WERI-Rb-1 (cell line): ENCODE measurements around the gene MRPL11.

ENCODE experiments used
- DNase-seq: peaks from one replicate; pipeline ENCODE4 v3.0.0-alpha.2; 2020
- H3K27ac ChIP-seq: fragments of 250-450 bp; sonication (Bioruptor Pico); 2 replicates; pipeline ENCODE4 v1.5.1; 2020; ENCODE audit warnings: mild to moderate bottlenecking, moderate library complexity
- H3K27me3 ChIP-seq: fragments of 250-450 bp; sonication (Bioruptor Pico); 2 replicates; pipeline ENCODE4 v1.5.1; 2021; ENCODE audit warnings: mild to moderate bottlenecking, low read depth, moderate library complexity; ENCODE audit not compliant: insufficient read depth, severe bottlenecking
- H3K36me3 ChIP-seq: fragments of 250-450 bp; sonication (Bioruptor Pico); 2 replicates; pipeline ENCODE4 v1.5.1; 2020; ENCODE audit warnings: mild to moderate bottlenecking, moderate library complexity
- H3K4me3 ChIP-seq: 2 replicates; pipeline ENCODE4 v1.5.1; 2011; ENCODE audit warnings: low read depth, mild to moderate bottlenecking, control low read depth, low read length
- H3K9me3 ChIP-seq: fragments of 250-450 bp; sonication (Bioruptor Pico); 2 replicates; pipeline ENCODE4 v1.5.1; 2021; ENCODE audit warnings: mild to moderate bottlenecking, moderate library complexity; ENCODE audit not compliant: severe bottlenecking
- TF ChIP-seq, protein P1 (sequence below): IDR thresholded peaks from 2 replicates; pipeline ENCODE4 v1.5.1; 2011; ENCODE audit warnings: low read depth, mild to moderate bottlenecking, control low read depth, inconsistent platforms, low read length

Gene MRPL11

DNA sequence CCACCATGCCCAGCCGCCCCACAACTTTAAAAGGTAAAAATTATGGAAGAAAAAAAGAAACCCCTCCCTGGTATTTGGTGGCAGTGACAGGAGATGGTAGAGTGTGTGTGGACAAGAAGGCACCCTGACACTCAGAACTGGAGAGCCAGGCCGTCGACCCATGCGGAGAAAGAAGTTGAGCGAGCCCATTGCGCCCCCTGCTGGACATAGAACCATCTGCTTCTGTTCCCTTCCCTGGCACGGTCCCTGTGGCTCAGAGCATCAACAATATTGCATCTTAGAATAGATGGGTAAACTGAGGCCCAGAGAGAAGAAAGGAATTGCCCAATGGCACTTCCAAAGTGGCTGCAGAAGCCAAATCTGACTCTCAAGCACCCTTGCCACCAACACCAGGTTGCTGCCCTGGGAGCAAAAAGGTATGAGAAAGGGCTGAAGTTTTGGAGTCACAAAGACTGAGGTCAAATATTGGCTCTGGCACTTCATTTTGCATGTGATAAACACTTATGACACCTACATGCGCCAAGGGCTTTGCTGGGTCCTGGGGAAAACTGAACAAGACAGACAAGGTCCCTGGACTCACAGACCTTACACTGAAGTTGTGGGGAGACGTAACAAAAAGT is 8.6 kb downstream of the MRPL11 start:
- H3K9me3 ChIP-seq: no peaks in the 10 kb centered on the region
- no peak overlapping the region for H3K4me3 ChIP-seq
- H3K36me3 ChIP-seq: peaks cover 10% of the 10 kb centered on the region
- no peak overlapping the region for H3K27ac ChIP-seq
- TF ChIP-seq, protein P1, sequence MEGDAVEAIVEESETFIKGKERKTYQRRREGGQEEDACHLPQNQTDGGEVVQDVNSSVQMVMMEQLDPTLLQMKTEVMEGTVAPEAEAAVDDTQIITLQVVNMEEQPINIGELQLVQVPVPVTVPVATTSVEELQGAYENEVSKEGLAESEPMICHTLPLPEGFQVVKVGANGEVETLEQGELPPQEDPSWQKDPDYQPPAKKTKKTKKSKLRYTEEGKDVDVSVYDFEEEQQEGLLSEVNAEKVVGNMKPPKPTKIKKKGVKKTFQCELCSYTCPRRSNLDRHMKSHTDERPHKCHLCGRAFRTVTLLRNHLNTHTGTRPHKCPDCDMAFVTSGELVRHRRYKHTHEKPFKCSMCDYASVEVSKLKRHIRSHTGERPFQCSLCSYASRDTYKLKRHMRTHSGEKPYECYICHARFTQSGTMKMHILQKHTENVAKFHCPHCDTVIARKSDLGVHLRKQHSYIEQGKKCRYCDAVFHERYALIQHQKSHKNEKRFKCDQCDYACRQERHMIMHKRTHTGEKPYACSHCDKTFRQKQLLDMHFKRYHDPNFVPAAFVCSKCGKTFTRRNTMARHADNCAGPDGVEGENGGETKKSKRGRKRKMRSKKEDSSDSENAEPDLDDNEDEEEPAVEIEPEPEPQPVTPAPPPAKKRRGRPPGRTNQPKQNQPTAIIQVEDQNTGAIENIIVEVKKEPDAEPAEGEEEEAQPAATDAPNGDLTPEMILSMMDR: peak; percentile 92
- DNase-seq: peak; percentile 77
- H3K27me3 ChIP-seq: no peaks in the 10 kb centered on the region

DNA sequence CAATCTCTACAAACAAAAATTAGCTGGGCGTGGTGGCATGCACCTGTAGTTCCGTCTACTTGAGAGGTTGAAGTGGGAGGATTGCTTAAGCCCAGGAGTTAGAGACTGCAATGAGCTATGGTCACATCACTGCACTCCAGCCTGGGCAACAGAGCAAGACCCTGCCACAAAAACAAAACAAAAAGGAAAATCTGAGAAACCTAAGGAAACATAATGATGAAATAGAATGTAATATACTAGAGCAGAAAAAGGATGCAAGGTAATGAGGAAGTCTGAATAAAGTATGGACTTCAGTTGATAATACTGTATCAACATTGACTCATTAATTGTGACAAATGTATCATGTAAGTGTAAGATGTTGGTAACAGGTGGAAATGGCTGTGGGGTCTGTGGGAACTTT is 9.7 kb downstream of the MRPL11 start:
- H3K9me3 ChIP-seq: no peaks in the 10 kb centered on the region
- no peak overlapping the region for H3K27ac ChIP-seq
- H3K36me3 ChIP-seq: peaks cover 6% of the 10 kb centered on the region; the same call in 1 of the 2 replicates
- H3K4me3 ChIP-seq: no peak overlapping the region
- no peak for DNase-seq
- no peaks in the 10 kb centered on the region for H3K27me3 ChIP-seq
- TF ChIP-seq, protein P1: no peak

DNA sequence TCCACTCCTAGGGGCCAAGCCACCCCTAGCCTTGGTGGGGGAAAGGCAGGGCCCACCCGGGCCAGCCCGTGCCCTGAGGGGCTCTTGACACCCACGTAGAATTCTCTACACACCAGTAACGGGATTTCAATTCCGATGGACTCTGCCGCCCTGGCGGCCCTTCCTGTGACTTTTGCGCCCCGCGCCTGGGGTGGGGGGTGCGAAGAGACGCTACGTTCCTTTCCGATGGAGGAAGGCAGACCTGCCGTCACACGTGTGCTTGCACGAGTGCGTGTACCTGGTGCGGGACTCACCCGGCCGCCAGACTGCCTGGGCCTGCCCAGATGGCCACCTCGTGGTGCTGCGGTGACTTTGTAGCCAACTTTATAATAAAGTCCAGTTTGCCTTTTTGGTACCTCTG is 12.3 kb downstream of the MRPL11 start:
- H3K27me3 ChIP-seq: peaks cover 12% of the 10 kb centered on the region
- TF ChIP-seq, protein P1: no peak
- no peak overlapping the region for H3K27ac ChIP-seq
- H3K36me3 ChIP-seq: no peaks in the 10 kb centered on the region
- H3K9me3 ChIP-seq: no peaks in the 10 kb centered on the region
- H3K4me3 ChIP-seq: no peak overlapping the region
- DNase-seq: no peak

DNA sequence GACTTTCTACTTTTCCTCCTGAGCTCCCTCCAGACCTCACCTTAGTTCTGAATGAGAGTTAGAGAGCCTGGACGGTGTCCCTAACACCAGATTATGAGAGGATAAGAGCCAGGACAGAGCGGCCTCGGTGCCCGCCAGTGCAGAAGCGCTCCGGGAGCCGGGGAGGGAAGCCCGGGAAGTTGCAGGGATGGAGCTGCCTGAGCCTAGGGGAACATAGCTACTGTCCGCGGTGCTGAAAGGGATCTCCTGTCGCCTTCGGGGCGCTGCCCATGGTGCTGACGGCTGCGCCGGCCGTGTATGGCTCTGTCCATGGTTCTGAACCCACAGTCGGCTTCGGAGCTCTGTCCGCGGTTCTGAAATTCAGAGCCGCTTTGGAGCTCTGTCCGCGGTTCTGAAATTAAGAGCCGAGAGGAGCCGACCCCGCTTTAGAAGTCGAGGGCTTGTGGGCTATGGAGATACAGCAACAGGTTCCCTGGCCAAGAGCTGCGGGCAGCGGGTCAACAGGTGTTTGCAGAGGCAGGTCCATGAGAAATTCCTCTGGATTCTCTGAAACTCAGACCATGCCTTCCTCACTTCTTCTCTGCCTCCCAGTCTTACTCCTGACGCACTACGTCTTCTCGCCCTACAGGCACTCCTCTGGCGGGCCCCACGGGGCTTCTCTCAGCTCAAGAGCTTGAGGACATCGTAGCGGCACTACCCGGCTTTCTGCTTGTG is 17.0 kb downstream of the MRPL11 start:
- H3K27ac ChIP-seq: no peak overlapping the region

DNA sequence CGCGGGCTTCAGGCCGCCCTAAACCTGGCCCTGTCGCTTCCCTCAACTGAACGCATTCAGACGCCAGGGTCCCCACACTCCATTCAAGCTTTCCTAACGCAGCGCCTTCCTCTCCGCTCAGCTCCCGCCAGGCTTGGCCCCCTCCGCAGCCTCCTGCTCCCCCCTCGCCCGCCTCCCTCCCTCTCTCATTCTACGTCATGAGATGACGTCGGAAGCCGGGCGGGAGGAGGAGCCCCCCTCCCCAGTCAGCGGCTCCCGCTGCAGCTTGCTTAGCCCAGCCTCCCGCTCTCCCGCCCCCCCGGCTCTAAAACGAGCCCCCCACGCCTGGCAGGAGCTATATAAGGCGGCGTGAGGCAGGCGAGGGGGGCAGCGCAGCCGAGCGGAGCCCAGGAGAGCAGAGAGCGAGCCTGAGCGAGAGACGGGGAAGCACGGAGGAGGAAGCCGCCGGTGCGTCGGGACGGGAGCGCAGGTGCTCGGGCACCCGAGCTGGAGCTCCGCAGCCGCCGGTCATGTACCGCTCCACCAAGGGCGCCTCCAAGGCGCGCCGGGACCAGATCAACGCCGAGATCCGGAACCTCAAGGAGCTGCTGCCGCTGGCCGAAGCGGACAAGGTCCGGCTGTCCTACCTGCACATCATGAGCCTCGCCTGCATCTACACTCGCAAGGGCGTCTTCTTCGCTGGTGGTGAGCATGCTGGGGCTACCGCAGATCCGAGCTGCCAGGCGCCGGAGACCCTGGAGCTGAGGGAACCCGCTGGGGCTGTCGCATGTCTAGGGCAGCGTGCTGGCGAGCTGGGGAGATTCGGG is 17.8 kb downstream of the MRPL11 start, which contains the start of gene NPAS4:
NPAS4 (plus strand) TSS at position 365 of the 806 bp plus-strand sequence; CDS start at position 510, 145 bp downstream.
- Histone ChIP-seq H3K4me3 (peak within 1 kb of the TSS; percentile 52), H3K27me3 (peaks cover 16% of the 10 kb centered on the region), H3K9me3 (no peaks in the 10 kb centered on the region), H3K36me3 (no peaks in the 10 kb centered on the region), H3K27ac (no peak within 1 kb of the TSS)
- peak; percentile 90 for DNase-seq
- TF ChIP-seq, protein P1: no peak

More for the DNA sequence above, 17.0 kb downstream of the MRPL11 start:
- TF ChIP-seq, protein P1: no peak
- peak; percentile 33 for DNase-seq
- H3K9me3 ChIP-seq: no peaks in the 10 kb centered on the region
- peaks cover 16% of the 10 kb centered on the region for H3K27me3 ChIP-seq
- no peaks in the 10 kb centered on the region for H3K36me3 ChIP-seq
- H3K4me3 ChIP-seq: peak overlapping the region; percentile 52
